HG03378 (cell line): Measurements from ENCODE around the gene FOXP1.
A peak's percentile ranks its signal among the peaks of the same experiment; 100 is the strongest.

Experiments used
- ATAC-seq: cut with Tn5 transposase; IDR thresholded peaks from one replicate; pipeline ENCODE4 v1.9.1; 2021; ENCODE audit warnings: mild to moderate bottlenecking, moderate library complexity; ENCODE audit not compliant: unreplicated experiment

Gene FOXP1

DNA sequence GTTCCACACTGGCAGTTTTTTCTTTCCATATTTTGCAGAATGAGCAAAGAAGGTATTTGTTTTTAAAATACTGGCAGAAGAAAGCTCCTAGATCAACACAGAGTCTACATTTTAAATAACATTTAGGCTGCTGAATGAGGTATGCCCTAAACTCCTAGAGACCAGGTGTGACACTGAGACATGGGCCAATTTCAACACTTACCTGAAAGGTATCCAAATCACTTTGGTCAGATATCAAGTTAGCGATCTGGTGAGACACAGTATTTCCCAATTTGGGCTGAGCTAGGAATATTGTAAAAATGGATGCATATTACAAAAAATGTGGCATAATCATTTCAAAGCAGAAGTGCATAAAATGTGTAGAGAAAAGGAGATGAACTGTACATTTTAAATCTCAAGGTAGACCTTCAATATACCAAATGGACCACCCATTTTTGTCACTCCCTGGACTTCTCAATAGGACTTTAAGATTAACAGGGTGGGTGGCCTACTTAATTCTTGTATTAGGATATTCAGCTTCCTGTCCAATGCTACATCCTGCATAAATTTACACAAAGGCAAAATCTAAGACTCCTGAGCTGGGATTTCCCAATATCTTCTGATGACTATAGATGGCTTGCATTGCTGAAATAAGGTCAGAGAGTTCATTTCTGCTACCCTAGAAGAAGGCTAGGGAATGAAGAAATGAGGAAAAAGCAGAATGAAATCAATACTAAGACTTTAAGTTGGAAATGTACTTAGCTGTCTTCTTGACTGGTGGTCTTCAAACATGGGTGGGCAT lies 487.8 kb downstream of the FOXP1 start:
- ATAC-seq, result no peak

- no peak for ATAC-seq
Measured at GRCh38 chr3:71094658-71095209, 488.8 kb downstream of the FOXP1 start.

DNA sequence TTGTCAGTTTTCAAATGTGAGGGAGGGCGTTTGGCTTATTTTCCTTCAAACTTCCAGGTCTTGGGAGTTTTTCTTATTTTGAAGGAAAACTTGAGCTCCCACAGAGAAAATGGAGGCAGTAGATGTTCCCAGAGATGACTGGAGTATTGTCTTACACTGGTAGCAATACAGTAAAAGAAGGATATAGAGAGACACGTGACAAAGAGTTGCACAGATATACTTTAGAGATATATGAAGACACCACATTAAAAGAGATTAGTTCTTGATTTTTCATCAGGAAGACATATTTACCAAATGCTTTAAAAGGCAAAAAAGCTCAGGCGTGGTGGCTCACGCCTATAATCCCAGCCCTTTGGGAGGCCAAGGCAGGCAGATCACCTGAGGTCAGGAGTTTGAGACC lies 490.9 kb downstream of the FOXP1 start:
- ATAC-seq, result no peak

- no peak for ATAC-seq
Measured at GRCh38 chr3:71090207-71090606, 493.3 kb downstream of the FOXP1 start.

DNA sequence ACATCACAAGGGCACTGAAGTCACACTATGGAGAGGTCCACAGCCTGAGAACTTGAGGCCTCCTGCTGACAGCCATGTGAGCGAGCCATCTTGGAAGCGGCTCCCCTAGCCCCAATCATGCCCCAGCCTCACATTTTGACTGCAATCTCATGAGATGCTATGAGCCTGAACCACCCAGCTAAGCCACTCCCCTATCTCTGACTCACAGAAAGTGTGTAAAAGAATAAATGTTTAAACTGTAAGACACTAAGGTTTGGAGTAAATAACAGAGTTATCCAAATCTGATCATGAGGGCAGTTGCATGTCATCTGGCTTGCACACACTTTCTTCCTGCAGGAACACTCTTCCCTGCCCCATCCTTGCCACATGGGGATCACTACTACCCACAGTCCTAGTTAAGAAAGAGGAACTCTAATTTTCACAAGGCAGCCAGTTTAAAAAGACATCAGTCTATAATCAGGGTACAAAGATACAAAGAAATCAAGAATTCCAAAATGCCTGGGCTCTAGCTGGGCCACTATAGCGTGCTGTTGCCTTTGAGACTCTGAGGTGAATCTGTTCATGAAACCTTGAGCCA lies 494.2 kb downstream of the FOXP1 start:
- ATAC-seq, result no peak

- no peak for ATAC-seq
Measured at GRCh38 chr3:71088742-71089141, 494.8 kb downstream of the FOXP1 start.

- ATAC-seq, result no peak
Measured at GRCh38 chr3:71088019-71088708, 495.4 kb downstream of the FOXP1 start.

GRCh38 chr3:71087143-71088018 lies 496.1 kb downstream of the FOXP1 start:
- peak; percentile 97 for ATAC-seq

- no peak for ATAC-seq
Measured at GRCh38 chr3:71086777-71087142, 496.8 kb downstream of the FOXP1 start.

GRCh38 chr3:71083726-71084131 lies 499.8 kb downstream of the FOXP1 start:
- ATAC-seq, result no peak

- ATAC-seq, result no peak
Measured at GRCh38 chr3:71082833-71083232, 500.7 kb downstream of the FOXP1 start.

GRCh38 chr3:71080517-71081083 lies 502.9 kb downstream of the FOXP1 start:
- ATAC-seq, result no peak

DNA sequence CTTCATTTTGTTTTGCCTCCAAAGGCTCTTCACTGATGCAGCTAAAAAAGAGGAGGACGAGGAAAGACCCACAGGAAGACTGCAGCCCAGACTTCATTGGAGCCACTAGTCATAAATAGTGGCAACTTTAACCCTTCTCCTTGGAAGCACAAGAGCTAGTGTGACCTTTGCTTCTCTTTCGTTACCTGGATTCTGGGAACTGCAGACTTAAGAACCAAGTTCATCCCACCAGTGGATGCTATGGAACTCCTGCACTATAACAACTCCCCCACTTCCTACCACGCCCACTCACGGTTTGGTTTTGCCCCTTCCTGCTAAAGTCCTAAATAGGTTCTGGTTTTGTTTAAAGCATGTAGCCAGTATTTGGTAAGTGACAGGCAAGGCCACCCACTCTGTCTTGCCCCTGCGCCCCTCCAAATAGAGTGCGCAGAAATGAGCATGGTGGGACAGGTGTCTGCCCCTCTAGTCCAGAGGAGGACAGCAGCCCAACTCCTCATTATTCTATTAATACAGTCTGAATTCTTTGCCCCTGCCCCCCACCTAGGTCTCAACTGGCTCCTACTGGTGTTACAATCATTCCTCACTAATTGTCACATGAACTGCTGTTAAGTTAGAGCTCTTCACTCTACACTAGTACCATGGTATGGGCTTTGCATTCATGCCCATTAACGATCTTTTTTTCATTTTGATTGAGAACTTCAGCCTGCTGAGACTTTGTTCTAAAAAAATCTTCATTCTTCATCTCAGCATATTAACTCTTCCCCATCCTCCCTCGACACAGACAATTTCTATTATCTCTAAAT lies 504.6 kb downstream of the FOXP1 start:
- ATAC-seq, result no peak

DNA sequence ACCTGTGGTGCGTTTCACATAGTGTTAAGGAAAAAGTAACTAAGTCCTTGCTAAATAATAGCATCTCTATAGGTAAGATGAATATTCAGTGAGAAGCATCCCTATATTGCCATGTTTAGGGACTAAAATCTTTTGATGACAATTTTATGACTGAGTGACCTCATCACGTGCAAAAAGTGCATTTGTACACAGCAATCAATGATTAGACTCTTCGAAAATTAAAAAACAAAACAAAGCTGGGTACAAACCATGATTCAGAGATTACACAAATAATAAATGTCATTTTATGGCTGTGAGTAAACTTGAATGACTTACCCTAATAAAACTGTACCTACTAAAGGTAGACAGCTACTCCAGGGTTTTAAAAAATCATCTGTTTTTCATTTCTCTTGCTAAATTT lies 505.3 kb downstream of the FOXP1 start:
- ATAC-seq, result no peak

GRCh38 chr3:71077070-71077469 lies 506.5 kb downstream of the FOXP1 start:
- no peak for ATAC-seq

GRCh38 chr3:71076361-71077002 lies 507.0 kb downstream of the FOXP1 start:
- ATAC-seq, result no peak

- ATAC-seq, result no peak
Measured at GRCh38 chr3:71075494-71075893, 508.0 kb downstream of the FOXP1 start.

DNA sequence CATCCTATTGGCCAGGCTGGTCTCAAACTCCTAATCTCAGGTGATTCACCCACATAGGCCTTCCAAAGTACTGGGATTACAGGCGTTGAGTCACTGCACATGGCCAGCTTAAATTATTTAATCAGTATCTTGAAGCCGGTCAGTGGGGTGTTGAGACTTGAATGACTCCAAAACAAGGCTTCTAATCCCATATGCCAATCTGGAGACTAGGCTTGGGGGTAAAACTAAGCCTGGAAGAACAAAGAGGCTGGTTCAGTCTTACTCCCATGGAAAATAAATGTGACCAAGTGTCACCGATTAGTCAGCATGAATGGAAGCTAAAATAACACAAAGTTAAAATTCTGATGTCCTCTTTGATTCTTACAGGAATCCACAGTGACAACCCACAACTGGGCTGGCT lies 509.1 kb downstream of the FOXP1 start:
- no peak for ATAC-seq

DNA sequence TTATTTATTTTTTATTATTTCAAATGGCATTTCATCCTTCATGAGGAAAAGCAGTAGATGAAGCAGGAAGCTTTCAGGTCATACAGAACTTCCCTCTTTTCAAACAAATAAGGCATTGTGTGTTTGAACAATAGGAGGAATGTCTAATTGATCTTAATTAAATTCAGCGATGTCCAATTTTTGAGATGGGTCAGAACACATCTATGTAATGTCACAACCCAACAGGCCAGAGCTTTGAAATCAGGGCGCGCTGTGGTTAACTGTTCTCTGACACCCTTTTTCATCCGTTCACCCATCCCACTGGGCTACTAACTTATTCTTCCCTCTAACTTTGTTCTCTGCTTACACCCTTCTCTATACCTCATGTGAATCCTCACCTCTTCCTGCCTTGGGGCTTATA lies 510.5 kb downstream of the FOXP1 start:
- no peak for ATAC-seq
